ENCODE results near the gene CUL4A.

Gene CUL4A

DNA sequence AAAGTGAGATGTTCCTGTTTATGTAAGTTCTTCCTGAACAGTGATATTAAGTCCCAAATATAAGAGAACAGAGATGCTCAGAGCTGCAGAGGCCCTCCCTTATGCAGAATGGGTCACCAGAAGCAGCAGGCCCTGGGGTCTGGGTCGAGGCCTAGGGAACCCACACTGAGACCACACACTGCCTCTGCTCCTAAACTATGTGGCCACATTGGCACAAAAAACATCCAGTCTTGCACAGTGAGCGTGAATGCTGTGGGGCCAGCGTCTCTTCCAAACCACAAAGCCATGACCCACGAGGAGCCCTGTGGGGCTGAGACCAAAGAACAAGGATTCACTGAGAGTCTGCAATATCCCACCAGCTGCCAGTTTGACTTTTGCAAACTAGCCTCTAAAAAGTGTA lies 27.4 kb upstream of the CUL4A start:
- DNase-seq = no peak

DNA sequence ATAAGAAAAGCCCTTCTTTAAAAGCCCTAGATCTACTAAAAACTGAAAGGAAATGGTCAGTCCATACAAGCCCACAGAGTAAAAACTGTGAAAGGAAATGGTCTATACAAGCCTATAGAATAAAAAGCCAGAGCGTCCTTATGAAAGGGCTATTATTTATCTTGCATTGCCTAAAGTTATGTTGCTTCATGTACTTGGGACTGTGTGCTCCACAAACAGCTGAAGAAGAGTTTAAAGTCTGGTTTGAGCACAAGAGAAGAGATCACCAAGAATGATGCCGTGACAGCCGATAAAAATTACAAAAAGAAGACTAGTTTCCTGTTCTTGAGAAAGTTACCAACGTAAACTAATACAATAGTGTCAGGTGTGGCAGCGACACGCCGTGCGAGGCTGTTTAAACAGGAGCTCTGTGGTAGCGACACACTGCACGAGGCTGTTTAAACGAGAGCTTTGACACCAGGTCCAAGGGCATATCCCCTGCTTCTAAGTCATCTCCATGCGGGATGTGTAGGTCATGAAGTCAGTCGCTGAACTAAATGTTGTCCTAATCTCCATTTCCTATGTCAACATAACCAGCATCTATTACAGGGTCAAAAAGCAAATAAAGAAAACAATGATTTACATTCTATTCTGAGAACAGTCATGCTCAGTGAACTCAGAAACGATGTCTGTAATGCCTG lies 25.8 kb upstream of the CUL4A start:
- DNase-seq = no peak

DNA sequence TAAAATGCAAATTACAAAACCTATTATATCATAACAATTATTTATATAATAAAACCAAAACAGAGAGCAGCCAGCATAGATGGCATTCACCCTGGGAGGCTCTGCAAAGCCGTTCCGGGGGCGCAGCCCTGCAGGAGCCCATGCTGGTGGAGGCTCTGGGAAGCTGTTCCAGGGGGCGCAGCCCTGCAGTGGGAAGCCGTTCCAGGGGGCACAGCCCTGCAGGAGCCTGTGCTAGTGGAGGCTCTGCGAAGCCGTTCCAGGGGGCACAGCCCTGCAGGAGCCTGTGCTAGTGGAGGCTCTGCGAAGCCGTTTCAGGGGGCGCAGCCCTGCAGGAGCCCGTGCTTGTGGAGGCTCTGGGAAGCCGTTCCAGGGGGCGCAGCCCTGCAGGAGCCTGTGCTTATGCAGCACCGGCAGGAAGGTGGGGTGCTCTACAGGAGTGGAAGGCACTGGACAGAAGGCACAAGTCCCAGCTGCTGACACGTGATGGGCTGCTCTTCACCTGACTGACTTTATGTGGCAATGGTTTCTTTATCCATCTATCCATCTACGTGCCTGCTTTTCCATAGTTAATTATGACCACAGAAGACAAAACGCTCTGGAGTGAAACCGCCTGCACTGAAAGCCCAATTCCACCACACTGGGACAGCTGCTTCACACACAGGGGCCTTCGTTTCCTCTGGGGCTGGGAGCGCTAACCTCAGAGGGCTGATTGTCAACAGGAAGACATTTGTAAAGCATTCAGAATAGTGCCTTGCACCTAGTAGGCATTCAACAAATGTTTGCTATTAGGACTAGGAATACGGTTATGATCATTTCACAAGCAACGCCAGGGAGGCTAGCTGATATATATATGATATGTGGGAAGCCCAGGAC lies 24.6 kb upstream of the CUL4A start:
- DNase-seq = no peak

DNA sequence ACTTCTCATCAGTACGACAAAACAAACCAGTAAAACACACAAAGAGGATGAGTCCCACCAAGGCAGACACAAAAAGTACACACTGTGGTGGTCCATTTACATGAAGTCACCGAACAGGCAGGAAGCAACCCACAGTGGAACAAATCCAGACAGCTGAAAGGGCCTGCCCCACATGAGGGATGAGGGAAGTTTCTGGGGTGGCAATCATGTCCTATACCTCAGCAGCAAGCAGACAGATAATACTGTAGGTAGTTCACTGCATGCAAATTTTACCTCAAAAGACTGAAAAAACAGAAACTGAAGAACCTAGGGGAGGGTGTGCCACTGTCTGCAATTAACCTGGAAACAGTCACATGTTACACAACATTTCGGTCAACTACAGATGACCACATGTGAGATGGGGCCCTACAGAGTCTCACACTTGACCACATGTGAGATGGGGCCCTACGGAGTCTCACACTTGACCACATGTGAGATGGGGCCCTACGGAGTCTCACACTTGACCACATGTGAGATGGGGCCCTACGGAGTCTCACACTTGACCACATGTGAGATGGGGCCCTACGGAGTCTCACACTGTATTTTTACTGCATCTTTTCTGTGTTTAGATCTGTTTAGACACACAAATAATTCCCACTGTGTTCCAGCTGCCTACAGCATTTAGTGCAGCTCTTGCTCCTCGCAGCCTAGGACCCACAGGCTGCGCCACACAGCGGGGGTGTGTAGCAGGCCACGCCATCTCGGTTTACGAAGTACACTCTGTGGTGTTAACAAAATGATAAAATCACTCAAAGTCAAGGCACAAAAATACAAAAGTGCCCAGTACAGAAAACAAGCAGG lies 23.1 kb upstream of the CUL4A start:
- no peak for DNase-seq

GRCh38 chr13:113187263-113187669 lies 22.1 kb upstream of the CUL4A start:
- peak; percentile 48 for DNase-seq

GRCh38 chr13:113187883-113188665 lies 21.3 kb upstream of the CUL4A start:
- DNase-seq = no peak

DNA sequence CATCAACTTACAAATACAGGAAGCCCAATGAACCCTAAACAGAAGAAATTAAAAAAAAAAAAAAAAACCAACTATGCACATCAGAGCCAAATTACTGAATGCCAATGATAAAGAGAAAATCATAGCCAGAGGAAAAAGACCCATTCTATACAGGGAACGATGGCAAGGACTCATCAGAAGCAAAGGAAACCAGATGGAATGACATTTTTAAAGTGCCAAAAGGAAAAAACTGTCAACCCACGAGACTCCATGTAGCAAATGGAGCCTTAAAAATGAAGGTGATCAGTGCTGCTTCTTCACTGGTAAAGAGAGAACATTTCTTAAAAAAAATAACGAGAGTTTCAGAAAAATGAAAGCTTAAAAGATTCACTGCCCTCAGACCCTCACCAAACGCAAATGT lies 19.2 kb upstream of the CUL4A start:
- no peak for DNase-seq

DNA sequence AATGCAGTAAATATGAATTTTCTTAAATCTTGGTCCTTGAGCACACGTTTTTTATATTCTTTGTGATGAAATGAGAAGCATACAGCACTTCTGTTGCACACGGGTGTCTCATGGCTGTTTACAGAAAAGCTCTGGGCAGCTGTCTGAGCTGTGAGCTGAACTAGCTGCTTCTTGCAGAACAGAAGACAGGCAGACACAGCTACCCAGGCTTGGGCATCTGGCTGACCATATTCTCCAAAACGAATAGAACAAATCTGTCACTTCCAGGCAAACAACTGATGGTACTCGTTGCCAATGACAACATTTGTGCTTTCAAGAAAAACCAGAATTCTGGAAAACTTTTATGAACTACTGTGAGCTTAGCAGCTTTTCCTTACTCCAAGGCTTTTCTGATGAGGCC lies 17.1 kb upstream of the CUL4A start:
- no peak for DNase-seq

GRCh38 chr13:113192902-113193301 lies 16.5 kb upstream of the CUL4A start:
- DNase-seq = no peak

DNA sequence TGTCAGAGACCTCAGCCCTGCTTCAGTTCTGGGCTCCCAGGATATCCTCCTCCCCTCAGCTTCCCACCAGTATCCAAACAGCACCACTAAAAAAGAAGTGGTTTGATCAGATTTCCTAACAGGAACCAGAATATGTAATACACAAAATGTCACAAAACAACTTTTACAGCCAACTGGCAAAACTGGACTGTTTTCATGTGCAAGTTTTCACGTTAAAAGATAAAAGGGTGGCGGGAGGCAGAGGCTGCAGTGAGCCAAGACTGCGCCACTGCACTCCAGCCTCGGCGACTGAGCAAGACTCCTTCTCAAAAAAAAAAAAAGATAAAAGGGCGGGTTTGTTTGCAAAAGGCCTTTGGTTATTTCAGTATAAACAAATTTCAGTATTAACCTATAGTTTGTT lies 14.1 kb upstream of the CUL4A start:
- no peak for DNase-seq

GRCh38 chr13:113196970-113197737 lies 12.3 kb upstream of the CUL4A start:
- DNase-seq = no peak

DNA sequence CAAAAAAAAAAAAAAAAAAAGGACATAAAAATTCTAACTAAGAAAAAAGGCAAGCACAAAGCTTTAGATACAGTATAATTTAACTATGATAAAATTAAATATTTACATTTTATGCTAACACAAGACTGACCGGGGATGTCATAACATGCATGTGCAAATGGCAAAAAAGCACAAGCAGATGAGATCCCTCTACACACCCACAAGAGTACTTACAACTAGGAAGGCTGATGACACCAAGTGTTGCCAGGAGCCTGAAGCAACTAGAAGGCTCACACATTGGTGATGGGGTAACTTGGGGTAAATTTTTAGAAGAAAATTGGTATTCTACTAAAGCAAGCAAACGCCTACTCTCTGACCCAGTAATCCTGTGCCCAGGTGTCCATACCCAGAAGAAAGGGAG lies 7.6 kb upstream of the CUL4A start:
- DNase-seq = no peak

- no peak for DNase-seq
These were observed 6.5 kb upstream of the CUL4A start for GRCh38 chr13:113202912-113203311.

GRCh38 chr13:113203507-113204377 lies 5.7 kb upstream of the CUL4A start:
- no peak for DNase-seq

GRCh38 chr13:113204378-113204734 lies 5.1 kb upstream of the CUL4A start:
- no peak for DNase-seq

GRCh38 chr13:113205428-113205931 lies 3.9 kb upstream of the CUL4A start:
- DNase-seq = no peak

GRCh38 chr13:113207460-113207859 lies 2.0 kb upstream of the CUL4A start:
- DNase-seq = no peak

- no peak for DNase-seq
These were observed 1.5 kb upstream of the CUL4A start for GRCh38 chr13:113207890-113208420.

GRCh38 chr13:113208421-113209335 lies 735 bp upstream of the CUL4A start, which contains the start of gene PCID2:
PCID2 (minus strand) TSS chr13:113208669; CDS start chr13:113208634, 35 bp downstream.
- DNase-seq = peak; percentile 90

All from activated T-cell treated with anti-CD3 and anti-CD28 coated beads for 4 hours (primary cell).